T-helper 1 cell treated with Interleukin-12 subunit alpha and Interleukin-12 subunit beta and Interleukin-4 antibody, amounts not matched to agents 30 ng/mL and 1 ng/mL, for 36 hours (primary cell): ENCODE results near the gene GSTM3. TPM values are rescaled to one million over a fixed set of nuclear protein-coding genes. Genes with fewer than 3 reads are reported as not detected.
"Not testable (repeated sequence)": the region's sequence is repeated elsewhere in the genome, so short reads cannot be mapped to it uniquely, and the experiment has no call there.

Experiments used
- intact Hi-C: fragments of 100-400 bp; cut with micrococcal nuclease; formaldehyde crosslinking; loops from one replicate; pipeline ENCODE4 v1.15.1; 2024
- total RNA-seq: library from RNA; stranded (reverse); gene quantifications from 2 replicates; pipeline ENCODE4 v1.2.3, GENCODE V29; 2022

GSTM3 gene
- total RNA-seq, 1 donor from 2014 or later = 8.1 TPM

DNA sequence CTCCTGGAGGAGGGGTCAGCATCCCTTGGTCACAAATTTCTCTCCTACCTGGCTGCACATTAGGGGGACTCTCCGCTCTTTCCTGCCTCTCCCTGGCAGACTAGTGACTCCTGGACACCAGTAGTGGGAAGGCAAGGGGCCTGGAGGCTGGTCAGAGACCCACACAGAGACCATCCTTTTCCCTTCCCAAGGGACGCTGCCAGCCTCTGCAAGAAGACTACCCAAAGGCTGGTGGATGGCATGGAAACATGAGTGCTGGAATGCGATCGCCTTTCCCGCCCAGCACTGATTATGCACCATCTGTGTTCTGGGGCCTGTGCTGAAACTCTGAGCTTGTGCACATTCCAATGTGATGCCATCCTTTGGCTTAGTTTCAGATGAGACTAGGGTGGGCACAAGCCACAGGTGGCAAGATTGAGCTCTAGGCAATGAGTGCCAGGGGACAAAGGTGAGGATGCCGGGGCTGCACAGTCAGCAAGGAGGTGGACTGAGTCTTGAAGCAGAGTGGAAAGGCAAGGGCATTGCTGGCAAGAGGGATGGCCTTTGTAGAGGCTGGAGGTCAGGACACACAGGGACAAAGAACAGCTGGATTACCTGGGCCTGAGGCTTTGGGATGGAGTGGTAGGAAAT is 35.5 kb upstream of the GSTM3 start:
- intact Hi-C loops = loop anchor here (1.0 to 2.0 kb wide), 3 partner anchors 134 to 235 kb away; partner anchors contain the start of genes AHCYL1 and CSF1

DNA sequence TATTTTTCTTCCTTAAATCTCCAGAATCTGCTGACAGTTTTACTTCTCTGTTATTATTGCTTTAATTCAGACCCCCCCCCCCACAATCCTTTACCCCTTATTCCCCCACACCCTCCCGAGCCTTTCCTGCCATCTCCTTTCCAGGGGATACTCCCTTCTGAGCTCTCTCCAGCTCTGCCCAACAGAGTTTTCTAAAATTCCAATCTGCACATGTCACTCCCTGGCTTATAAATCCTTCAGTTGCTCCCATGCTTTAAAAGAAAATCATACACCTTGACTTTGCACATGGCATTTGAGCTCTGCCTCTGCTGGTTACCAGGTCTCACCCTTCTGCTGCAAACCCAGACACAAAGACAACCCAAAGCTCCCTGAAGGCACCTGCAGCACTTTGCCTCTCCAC is 34.6 kb upstream of the GSTM3 start:
- intact Hi-C loops = no loop called here

DNA sequence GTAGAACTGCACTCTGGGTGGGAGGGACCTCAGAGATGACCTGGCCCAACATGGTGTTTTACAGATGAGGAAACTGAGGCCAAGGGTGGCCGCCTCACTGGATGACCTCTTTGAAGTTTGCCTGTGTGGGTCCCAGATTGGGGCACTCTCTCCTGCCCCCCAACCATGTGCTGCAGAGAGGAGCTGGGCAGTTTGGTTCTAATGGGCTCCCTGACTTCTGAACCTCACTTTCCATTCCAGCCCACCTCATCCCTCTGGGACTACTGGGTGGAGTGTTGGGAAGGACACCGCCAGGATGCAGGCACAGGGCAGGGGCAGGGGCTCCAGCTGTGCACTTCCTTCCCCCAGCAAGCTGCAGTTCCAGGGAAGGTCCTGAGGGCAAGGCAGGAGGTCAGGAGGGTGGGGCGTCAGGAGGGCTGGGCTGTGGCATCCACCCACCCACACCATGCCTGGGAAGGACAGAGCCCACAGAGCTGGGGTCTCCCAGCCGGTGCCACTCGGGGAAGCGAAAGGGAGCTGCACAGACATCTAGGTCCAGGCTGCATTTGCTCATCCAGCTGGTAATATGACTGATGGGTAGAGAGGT is 33.2 kb upstream of the GSTM3 start:
- intact Hi-C loops = loop anchor here (1.0 kb wide), 2 partner anchors 131 to 228 kb away; no protein-coding TSS in a partner anchor

DNA sequence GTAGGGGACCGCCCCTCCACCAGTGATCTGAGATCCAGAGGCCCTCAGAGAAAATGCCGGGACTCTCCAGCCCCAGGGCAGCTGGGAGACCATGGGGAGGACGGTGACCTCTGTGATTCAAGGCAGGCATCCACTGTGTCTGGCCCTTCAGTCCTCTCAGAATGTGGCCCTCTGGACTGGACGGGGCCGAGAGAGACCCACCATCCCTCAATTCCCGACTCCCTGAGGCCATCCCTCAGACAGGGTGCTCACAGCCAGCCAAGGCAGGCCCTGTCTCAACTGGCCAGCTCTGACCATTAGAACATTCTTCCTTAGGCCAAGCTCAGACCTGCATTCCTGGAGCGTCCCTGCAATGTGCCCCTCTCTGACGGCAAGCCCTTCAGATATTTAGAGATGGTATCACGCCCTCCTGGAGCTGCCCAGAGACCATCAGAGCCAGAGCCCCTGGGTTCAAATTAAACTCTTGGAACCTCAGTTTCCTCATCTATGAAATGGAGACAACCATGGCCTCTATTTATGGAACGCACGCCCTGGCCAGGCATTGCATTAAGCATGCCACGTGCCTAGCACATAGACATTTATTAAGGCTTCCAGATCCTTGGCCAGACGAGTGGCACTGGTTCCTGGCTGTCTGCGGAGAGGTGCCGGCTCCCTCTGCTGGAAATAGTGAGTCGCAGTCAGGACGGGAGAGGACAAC is 32.5 kb upstream of the GSTM3 start:
- intact Hi-C loops = loop anchor here (1.0 kb wide), 2 partner anchors 130 to 227 kb away; no protein-coding TSS in a partner anchor

DNA sequence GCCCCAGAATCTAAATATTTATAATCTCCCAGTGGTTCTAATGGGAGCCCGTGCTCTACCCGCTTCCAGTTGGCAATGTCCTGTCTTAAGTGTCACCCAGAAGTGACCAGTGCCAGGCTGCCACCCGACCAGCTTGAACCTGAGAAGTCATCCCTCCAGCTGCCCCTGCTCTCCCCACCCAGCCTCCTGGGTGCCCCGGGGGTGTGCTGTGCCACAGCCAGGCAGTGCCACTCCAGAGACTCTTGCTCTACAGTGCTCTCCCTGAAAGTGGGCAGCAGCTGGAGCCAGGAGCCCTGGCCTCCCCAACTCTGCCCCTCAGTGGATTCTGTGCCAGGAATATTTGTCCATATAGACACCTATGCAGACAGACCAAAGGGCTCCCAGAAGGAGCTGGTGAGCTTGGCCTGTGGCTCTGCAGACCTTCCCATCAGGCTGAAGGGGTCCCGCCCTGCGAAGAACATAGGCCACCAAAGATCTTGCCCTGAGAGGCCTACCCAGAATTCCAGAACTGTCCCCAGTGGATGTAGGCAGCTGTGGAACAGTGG is 31.9 kb upstream of the GSTM3 start:
- intact Hi-C loops = loop anchor here (1.0 kb wide), 2 partner anchors 129 to 226 kb away; no protein-coding TSS in a partner anchor

DNA sequence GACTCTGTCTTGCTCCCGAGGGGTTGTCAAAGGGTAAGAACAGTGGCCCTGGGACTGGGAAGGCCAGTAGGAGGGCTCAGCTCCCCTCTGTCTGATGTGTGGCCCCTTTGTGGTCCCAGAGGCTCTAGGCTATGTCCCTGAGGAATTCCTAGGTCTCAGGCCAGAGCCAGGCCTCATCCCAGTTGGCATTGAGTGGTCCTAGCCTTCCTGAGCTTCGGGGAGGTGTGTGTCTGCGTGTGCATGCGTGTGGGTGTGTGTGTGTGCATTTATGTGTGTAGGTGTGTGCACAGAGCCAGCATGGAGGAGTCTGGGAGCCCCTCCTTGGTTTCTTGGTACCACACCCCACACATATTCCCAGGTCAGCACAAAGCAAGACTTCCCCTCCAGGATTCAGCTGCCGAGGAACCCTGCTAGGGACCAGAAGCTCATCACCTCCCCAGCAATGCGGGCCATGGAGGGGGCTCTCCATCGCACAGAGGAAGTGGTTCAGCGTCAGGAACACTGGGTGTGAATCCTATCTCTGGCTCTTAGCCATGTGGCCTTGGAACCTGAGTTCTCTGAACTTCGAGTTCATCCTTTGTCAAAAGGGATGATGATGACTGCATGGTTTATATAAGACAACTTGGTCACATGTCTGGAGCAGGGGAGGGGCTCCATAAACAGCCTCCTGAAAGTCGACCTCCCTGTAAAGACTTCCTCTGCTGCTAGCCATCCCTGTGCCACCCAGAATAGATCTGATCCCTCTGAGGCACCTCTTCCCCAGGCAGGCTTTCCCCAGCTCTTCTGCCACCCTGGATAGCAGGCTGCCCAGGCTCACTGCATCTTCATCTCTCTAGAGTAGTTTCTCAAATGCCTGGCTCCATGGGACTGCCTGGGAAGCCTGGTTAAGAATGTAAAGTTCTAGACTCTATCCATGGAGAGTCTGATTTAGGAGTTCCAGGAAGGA is 31.1 kb upstream of the GSTM3 start:
- intact Hi-C loops = no loop called here

DNA sequence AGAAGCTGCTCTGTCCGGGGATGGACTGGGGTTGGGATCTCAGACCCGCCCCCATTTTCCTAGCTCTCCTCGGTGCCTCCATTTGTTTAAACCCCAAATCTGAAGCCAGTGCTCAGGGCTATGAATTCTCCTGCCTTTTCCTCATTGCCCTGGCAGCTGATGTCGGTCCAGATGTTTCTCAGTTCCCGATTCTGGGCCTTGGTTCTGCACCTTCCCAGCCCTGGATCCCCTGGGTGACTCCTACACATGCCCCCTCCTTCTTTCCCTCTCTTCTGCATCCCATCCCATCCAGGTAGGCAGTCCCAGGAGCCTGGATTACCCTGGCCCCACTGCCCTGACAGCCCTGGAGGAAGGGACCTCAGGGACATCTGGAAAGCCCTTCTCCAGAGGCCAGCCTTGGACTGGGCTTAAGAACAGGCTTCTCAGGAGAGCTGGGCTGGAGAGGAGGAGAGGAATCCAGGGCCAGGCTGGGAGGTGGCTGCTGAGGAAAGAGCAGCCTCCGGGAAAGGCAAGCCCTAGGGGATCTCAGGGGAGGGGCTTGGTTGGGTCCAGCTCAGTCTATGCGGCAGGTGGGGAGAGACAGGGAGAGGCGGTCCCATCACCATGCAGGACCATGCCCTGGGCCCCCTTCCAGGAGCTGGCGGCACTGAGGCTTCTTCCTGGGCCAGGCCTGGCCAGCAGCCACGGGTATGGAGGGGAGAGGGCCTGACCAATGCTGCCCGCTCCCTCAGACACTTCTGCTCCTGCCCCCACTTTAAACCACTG is 29.7 kb upstream of the GSTM3 start:
- intact Hi-C loops = no loop called here

DNA sequence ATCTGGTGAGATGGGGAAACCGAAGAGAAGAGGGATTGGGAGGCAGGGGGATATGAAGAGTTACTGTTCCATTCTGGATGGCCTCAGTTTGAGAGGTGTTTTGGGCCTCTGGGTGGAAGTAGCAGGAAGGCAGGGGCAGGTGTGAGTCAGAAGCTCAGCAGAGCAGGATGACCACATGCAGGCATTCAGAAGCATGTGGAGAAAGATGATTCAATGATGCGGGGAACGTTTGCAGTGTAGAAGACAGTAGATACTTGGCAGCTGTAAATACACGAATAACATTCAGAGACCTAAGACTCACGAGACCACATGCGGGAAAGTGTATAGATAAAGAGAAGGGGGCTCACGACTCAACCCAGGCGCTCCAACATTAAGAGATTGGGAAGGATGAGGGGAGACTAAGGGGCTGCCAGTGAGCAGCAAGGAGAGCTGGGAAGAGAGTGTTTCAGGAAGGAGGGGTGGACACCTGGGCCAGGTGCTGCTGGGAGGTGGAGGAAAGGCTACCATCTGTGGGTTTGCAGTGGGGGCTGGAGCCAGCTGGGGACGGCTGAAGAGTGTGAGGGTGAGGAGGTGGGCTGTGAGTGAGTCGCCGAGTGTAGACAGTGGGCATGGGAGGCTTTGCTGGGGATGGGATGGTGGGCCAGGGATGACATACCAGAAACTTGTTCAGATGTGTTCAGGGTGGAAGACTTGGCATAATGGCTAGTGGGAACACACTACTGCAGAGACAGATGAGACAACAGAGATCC is 28.7 kb upstream of the GSTM3 start:
- intact Hi-C loops = no loop called here

DNA sequence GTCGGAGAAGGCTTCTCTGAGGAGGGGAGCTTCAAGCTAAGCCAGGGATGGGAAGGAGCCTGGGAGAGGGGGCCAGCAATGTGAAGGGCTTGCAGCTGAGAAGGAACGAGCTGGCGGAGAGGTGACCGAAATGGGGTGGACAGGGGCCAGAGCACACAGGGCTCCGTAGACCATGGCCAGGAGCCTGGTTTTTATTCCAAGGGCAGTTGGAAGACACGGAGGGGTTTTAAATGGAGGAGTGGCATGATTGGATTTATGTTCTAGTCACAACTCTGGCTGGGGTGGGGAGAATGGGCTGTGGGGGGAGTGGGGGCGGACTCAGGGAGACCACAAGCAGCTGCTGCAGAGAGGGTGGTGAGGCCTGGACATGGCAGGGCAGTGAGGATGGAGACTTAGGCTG is 28.0 kb upstream of the GSTM3 start:
- intact Hi-C loops = no loop called here

DNA sequence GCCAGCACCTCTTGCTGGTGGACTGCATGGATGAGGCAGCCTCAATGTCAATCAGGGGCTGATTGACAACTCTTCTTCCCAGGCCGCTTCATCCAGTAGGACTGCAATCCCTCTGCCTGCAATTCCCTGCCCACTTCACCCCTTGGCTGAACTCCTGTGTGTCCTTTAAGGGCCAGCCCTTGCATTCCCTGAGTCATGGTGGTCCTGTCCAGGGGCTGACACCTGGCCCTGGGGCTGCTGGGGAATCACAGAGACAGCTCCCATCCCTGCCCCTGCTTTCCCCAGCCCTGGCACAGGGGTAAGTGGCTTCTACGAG is 27.5 kb upstream of the GSTM3 start:
- intact Hi-C loops = no loop called here

DNA sequence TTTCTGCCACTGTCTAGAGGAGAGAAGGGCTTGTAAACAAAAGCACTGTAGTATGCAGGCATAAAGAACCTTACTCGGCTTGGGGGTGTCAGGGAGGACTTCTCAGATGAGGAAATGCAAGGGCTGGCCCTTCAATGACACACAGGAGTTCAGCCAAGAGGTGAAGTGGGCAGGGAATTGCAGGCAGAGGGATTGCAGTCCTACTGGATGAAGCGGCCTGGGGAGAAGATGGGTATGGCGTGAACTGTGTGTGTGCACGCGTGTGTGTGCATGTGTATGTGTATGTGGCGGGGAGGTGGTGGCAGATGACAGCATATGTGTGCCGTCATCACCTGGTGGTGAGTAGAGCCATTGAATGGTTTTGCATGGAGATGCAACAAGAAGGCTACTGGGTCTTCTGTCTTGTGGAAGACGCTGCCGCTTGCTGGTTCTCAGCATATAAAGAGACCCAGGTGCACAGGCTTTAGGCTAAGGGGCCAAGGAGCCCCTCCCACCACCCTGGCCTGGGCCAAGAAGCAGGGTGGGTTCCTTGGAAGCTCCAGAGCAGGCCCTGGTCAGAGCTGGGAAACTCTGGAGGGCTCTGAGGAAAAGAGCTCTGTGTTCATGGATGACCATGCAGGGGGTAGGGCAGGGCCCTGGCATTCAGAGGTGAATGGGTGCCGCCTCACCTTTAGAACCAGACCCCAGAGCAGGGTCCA is 26.9 kb upstream of the GSTM3 start:
- intact Hi-C loops = no loop called here

DNA sequence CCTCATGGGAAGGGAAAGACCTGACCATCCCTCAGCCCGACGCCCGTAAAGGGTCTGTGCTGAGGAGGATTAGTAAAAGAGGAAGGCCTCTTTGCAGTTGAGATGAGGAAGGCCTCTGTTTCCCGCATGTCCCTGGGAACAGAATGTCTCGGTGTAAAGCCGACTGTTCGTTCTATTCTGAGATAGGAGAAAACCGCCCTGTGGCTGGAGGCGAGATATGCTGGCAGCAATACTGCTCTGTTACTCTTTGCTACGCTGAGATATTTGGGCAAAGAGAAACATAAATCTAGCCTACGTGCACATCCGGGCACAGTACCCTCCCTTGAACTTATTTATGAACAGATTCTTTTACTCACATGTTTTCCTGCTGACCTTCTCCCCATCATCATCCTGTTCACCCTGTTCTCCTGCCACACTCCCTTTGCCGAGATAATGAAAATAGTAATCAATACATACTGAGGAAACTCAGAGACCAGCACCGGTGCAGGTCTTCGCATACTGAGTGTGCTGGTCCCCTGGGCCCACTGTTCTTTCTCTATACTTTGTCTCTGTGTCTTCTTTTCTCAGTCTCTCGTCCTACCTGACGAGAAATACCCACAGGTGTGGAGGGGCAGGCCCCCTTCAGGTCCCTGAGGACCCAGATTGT is 26.3 kb upstream of the GSTM3 start:
- intact Hi-C loops = not testable (repeated sequence)

DNA sequence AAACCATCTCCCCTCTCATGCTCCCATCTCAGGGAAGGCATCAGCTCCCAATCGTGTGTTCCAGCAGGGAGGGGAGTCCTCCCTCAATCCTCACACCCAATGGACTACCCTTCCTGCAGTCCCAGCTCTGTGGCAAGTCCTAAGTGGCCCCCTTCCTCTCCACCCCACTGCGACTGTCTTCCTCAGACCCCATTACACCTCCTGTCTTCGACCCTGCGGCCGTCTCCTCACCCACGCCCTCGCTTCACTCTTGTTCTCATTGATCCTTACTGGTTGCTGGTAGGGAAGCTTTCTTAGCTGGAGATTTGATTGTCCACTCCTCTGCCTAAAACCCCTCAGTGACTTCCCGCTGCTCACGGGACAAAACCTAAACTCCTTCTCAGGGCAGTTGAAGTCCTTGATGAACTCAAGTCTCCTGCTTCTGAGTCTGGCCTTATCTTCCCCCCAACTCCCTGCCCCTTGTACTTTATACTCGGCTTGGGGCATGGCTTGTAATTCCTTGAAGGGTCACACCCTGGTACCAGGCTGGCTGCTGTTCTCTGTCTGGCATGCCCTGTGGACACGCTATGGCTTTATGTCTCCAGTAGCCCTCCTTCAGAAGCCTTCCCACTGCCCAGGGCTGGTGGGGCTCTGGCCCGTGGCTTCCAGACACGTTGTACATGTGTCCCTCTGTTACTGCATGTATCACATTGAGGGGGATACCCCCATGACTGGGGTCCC is 25.2 kb upstream of the GSTM3 start:
- intact Hi-C loops = no loop called here

DNA sequence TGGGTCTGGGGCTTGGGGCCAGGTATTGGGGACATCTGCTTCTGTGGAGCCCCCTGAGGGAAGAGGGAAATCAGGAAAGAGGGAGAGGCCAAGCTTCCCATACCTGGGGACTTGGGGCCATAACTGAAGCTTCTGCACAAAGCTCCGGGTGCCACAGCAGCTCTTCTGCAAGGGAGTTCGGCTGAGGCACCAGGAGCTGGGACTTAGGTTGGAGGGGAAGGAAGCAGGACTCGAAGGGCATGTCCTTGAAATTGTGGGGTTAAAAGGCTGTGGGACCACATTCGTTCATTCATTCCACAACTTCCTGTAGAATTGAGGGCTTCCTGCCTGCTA is 24.6 kb upstream of the GSTM3 start:
- intact Hi-C loops = no loop called here

DNA sequence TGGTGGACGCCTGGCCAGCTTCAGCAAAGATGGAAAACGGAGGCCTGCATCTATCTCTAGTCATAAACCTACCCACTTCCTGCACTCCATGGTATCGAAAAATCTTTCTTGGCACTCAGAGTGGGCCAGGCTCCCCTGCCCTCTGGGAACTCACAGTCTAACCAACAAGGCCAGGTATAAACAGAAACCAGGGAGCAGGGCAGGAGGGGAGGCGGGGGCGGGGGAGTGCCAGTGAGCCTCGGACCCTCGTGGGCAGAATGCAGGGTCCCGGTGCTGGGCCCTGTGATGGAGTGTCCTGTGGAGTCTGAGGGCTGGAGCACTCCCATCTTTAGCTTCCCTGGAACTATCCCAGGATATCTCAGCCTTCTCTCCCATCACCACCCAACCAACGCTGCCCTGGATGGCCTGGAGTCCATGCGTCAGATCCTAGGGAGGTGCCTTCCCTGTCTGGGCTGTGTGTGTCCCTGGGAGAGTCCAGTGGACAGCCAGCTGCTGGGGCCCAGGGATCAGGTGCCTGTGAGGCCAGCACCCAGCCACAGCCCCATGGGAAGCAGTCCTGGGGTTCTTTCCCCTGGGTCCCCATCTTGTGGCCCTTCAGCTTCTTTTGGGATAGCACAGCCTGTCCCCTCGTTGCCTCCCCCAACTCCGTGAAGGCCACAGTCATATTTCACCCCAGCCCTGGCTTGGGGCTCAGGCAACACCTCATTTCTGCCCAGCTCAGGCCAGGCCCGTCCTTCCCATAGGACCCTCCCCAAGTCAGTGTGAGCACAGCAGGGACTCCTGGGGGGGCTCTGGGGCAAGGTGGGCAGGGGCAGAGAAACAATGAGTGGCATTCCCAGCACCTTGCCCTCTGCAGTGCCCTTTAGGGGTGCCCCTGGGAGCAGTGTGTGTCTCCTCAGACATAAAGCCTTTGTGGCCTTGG is 24.0 kb upstream of the GSTM3 start:
- intact Hi-C loops = no loop called here

DNA sequence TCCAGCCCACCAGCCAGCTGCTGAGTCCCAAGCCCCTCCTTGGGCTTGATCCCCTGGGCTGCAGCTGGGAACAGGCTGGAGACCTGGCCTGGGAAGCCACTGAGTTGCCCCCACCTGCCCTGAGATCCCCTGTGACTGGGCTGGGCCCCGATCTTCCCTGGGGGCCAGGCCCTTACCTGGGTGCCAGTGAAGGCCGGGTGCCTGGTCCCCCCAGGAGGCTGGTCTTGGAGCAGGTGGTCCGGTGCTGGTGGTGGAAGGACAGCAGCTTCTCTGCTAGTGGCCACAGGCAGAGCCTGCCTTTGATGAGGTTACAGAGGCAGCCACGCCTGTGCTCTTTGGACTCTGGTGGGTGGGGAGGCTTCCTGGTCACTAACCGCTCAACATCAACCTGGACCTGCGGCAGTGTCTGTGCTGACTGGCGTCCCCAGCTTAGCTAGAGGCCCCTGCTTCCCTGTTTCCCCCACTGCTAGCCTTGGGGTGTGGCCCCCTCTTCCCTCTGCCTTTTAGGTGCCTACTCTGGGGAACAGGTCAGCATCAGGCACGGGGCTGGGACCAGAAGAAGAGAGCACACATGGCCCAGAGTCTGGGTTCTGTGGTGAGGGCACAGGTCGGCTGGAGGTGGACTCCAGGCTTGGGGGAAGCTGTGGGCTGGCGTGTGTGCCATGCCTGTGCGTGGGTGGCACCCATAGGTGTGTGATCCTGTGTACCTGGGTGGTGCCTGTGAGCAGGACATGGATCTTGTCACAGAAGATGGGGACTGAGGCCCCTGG is 23.0 kb upstream of the GSTM3 start, which contains the start of gene EPS8L3:
TSS of gene EPS8L3 (minus strand) at position 278 of the 770 bp plus-strand sequence. CDS start 2,174 bp downstream, outside the sequence.
- intact Hi-C loops = no loop called here
